PC-9 (cell line): ENCODE results near the gene ADCK2.

Experiments
- EZH2 ChIP-seq: fragments of 200-600 bp; sonication (generic); IDR thresholded peaks from 2 replicates; pipeline ENCODE4 v1.8.0; 2017; ENCODE audit warnings: antibody characterized with exemption, low read depth
- TF ChIP-seq, protein P1 (sequence below): fragments of 200-600 bp; sonication (generic); conservative IDR thresholded peaks from 2 replicates; pipeline ENCODE4 v1.6.1; 2017; ENCODE audit warnings: mixed run types, antibody characterized with exemption, mild to moderate bottlenecking, moderate library complexity

DNA sequence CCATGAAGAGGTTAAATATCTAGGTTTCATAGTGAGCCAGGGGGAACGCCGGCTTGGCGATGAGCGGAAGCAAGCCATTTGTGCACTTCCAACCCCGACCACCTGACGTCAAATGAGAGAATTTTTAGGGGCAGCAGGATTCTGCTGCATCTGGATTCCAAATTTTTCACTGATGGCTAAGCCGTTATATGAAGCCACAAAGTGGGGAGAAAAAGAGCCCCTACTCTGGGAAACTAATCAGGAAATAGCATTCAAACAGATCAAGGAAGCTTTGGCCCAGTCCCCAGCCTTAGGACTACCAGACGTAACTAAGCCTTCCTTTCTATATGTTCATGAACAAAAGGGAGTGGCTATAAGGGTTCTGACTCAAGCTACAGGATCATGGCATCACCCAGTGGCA, 12.9 kb upstream of the ADCK2 start:
- TF ChIP-seq EZH2 = no peak
- TF ChIP-seq, protein P1, sequence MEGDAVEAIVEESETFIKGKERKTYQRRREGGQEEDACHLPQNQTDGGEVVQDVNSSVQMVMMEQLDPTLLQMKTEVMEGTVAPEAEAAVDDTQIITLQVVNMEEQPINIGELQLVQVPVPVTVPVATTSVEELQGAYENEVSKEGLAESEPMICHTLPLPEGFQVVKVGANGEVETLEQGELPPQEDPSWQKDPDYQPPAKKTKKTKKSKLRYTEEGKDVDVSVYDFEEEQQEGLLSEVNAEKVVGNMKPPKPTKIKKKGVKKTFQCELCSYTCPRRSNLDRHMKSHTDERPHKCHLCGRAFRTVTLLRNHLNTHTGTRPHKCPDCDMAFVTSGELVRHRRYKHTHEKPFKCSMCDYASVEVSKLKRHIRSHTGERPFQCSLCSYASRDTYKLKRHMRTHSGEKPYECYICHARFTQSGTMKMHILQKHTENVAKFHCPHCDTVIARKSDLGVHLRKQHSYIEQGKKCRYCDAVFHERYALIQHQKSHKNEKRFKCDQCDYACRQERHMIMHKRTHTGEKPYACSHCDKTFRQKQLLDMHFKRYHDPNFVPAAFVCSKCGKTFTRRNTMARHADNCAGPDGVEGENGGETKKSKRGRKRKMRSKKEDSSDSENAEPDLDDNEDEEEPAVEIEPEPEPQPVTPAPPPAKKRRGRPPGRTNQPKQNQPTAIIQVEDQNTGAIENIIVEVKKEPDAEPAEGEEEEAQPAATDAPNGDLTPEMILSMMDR = no peak
